ENCODE results near the gene FAT1.

Gene FAT1

DNA sequence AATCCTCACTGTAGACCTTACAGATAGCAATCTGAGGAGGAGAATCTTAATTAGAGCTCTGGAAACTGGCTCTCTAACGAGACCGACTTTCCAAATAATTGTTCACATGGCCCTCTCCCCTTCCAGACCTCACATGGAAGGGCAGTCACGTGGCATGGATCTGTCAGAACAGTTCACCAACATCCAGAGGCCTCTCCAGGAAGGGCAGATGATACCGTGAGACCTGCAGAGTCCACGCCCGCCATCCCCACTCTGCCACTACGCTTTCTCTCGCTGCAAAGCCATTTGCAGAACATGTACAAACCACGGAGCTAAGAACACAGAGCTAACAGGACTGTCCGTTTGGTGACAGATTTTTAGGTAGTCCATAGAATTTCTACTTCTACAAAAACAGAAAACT is 20.7 kb downstream of the FAT1 start:
- Histone ChIP-seq H3K36me3 (ENCODE audit: control insufficient read depth in 2 of 2, insufficient read depth in 1 of 2, low read length in 2 of 2) (peaks cover 0 to 32% of the 10 kb centered on the region in 2 experiments; a peak in 1 of 3 replicates), H3K9me3 (ENCODE audit: control insufficient read depth, insufficient read depth, low read depth, low read length) (no peaks in the 10 kb centered on the region), H3K4me3 (ENCODE audit: low read depth, low read length) (no peak overlapping the region), H3K27ac (ENCODE audit: extremely low read depth, low read depth, low read length) (no peak overlapping the region), H3K4me1 (ENCODE audit: control insufficient read depth, insufficient read depth, low read length) (no peaks in the 10 kb centered on the region)
- ChIA-PET CTCF (no interaction called here), POLR2A (no interaction called here)
- TF ChIP-seq ZNF623 (tag by site-specific recombination; IDR thresholded peaks at IDR 0.05) (no peak), ZFP37 (tag by site-specific recombination; IDR thresholded peaks at IDR 0.05) (no peak), ZNF140 (tag by site-specific recombination; IDR thresholded peaks at IDR 0.05) (no peak), ZNF19 (tag by site-specific recombination; IDR thresholded peaks at IDR 0.05; ENCODE audit: low read depth) (no peak), ZNF792 (tag by site-specific recombination; IDR thresholded peaks at IDR 0.05) (no peak), ZNF521 (tag by site-specific recombination; IDR thresholded peaks at IDR 0.05) (no peak), ZNF324 (tag by site-specific recombination; IDR thresholded peaks at IDR 0.05) (no peak), ZNF121 (tag by site-specific recombination; IDR thresholded peaks at IDR 0.05) (no peak), YY2 (tag by site-specific recombination; IDR thresholded peaks at IDR 0.05) (no peak)
- TF ChIP-seq, protein P1, sequence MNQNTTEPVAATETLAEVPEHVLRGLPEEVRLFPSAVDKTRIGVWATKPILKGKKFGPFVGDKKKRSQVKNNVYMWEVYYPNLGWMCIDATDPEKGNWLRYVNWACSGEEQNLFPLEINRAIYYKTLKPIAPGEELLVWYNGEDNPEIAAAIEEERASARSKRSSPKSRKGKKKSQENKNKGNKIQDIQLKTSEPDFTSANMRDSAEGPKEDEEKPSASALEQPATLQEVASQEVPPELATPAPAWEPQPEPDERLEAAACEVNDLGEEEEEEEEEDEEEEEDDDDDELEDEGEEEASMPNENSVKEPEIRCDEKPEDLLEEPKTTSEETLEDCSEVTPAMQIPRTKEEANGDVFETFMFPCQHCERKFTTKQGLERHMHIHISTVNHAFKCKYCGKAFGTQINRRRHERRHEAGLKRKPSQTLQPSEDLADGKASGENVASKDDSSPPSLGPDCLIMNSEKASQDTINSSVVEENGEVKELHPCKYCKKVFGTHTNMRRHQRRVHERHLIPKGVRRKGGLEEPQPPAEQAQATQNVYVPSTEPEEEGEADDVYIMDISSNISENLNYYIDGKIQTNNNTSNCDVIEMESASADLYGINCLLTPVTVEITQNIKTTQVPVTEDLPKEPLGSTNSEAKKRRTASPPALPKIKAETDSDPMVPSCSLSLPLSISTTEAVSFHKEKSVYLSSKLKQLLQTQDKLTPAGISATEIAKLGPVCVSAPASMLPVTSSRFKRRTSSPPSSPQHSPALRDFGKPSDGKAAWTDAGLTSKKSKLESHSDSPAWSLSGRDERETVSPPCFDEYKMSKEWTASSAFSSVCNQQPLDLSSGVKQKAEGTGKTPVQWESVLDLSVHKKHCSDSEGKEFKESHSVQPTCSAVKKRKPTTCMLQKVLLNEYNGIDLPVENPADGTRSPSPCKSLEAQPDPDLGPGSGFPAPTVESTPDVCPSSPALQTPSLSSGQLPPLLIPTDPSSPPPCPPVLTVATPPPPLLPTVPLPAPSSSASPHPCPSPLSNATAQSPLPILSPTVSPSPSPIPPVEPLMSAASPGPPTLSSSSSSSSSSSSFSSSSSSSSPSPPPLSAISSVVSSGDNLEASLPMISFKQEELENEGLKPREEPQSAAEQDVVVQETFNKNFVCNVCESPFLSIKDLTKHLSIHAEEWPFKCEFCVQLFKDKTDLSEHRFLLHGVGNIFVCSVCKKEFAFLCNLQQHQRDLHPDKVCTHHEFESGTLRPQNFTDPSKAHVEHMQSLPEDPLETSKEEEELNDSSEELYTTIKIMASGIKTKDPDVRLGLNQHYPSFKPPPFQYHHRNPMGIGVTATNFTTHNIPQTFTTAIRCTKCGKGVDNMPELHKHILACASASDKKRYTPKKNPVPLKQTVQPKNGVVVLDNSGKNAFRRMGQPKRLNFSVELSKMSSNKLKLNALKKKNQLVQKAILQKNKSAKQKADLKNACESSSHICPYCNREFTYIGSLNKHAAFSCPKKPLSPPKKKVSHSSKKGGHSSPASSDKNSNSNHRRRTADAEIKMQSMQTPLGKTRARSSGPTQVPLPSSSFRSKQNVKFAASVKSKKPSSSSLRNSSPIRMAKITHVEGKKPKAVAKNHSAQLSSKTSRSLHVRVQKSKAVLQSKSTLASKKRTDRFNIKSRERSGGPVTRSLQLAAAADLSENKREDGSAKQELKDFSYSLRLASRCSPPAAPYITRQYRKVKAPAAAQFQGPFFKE (tag by site-specific recombination; IDR thresholded peaks at IDR 0.05; ENCODE audit: borderline replicate concordance) = no peak
- TF ChIP-seq, protein P2, sequence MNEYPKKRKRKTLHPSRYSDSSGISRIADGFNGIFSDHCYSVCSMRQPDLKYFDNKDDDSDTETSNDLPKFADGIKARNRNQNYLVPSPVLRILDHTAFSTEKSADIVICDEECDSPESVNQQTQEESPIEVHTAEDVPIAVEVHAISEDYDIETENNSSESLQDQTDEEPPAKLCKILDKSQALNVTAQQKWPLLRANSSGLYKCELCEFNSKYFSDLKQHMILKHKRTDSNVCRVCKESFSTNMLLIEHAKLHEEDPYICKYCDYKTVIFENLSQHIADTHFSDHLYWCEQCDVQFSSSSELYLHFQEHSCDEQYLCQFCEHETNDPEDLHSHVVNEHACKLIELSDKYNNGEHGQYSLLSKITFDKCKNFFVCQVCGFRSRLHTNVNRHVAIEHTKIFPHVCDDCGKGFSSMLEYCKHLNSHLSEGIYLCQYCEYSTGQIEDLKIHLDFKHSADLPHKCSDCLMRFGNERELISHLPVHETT (tag by site-specific recombination; IDR thresholded peaks at IDR 0.05) = no peak

DNA sequence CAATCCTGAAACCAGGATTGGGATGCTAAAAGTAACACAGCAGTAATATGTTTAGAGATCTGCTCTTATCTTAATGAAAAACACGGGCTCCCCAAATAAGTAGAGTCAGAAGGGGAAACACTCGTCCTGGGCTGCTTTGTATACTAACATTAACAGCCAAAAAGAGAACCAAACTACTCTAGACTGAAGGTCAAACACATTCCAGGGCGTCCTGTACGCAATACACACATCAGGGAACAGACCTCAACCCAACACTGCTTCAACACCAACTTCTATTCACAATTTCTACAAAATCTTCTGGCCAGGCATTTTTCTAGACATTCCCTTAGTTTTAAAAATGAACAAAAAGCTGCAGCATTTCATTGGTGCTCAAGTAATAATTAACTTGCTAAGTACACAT is 21.4 kb downstream of the FAT1 start:
- CTCF ChIA-PET = no interaction called here
- Histone ChIP-seq H3K4me1 (ENCODE audit: control insufficient read depth, insufficient read depth, low read length) (no peaks in the 10 kb centered on the region), H3K27ac (ENCODE audit: extremely low read depth, low read depth, low read length) (no peak overlapping the region), H3K9me3 (ENCODE audit: control insufficient read depth, insufficient read depth, low read depth, low read length) (no peaks in the 10 kb centered on the region), H3K36me3 (ENCODE audit: control insufficient read depth in 2 of 2, insufficient read depth in 1 of 2, low read length in 2 of 2) (peaks cover 0 to 27% of the 10 kb centered on the region in 2 experiments; a peak in 1 of 3 replicates), H3K4me3 (ENCODE audit: low read depth, low read length) (no peak overlapping the region)
- POLR2A ChIA-PET = no interaction called here
- no peak for TF ChIP-seq ZNF366 (tag by site-specific recombination; conservative IDR thresholded peaks at IDR 0.05)
- TF ChIP-seq MZF1 (tag by site-specific recombination; IDR thresholded peaks at IDR 0.05; ENCODE audit: borderline replicate concordance) = no peak
- TF ChIP-seq REPIN1 (tag by site-specific recombination; IDR thresholded peaks at IDR 0.05; ENCODE audit: low read depth) = no peak
- TF ChIP-seq, protein P3, sequence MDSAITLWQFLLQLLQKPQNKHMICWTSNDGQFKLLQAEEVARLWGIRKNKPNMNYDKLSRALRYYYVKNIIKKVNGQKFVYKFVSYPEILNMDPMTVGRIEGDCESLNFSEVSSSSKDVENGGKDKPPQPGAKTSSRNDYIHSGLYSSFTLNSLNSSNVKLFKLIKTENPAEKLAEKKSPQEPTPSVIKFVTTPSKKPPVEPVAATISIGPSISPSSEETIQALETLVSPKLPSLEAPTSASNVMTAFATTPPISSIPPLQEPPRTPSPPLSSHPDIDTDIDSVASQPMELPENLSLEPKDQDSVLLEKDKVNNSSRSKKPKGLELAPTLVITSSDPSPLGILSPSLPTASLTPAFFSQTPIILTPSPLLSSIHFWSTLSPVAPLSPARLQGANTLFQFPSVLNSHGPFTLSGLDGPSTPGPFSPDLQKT (IDR thresholded peaks at IDR 0.05; ENCODE audit: borderline replicate concordance, low read depth, low read length) = no peak
- no peak for TF ChIP-seq OVOL3 (tag by site-specific recombination; IDR thresholded peaks at IDR 0.05)
- no peak for TF ChIP-seq ZNF274 (IDR thresholded peaks at IDR 0.05; ENCODE audit: low read length)
- TF ChIP-seq ZNF274 (tag by site-specific recombination; IDR thresholded peaks at IDR 0.05; ENCODE audit: borderline replicate concordance) = no peak
- no peak for TF ChIP-seq ZNF548 (tag by site-specific recombination; IDR thresholded peaks at IDR 0.05)
- TF ChIP-seq, protein P4, sequence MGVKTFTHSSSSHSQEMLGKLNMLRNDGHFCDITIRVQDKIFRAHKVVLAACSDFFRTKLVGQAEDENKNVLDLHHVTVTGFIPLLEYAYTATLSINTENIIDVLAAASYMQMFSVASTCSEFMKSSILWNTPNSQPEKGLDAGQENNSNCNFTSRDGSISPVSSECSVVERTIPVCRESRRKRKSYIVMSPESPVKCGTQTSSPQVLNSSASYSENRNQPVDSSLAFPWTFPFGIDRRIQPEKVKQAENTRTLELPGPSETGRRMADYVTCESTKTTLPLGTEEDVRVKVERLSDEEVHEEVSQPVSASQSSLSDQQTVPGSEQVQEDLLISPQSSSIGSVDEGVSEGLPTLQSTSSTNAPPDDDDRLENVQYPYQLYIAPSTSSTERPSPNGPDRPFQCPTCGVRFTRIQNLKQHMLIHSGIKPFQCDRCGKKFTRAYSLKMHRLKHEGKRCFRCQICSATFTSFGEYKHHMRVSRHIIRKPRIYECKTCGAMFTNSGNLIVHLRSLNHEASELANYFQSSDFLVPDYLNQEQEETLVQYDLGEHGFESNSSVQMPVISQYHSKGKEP (tag by site-specific recombination; IDR thresholded peaks at IDR 0.05) = no peak
- no peak for TF ChIP-seq HOXD13 (CRISPR knock-in tag; IDR thresholded peaks at IDR 0.05; ENCODE audit: borderline replicate concordance)
- TF ChIP-seq, protein P5, sequence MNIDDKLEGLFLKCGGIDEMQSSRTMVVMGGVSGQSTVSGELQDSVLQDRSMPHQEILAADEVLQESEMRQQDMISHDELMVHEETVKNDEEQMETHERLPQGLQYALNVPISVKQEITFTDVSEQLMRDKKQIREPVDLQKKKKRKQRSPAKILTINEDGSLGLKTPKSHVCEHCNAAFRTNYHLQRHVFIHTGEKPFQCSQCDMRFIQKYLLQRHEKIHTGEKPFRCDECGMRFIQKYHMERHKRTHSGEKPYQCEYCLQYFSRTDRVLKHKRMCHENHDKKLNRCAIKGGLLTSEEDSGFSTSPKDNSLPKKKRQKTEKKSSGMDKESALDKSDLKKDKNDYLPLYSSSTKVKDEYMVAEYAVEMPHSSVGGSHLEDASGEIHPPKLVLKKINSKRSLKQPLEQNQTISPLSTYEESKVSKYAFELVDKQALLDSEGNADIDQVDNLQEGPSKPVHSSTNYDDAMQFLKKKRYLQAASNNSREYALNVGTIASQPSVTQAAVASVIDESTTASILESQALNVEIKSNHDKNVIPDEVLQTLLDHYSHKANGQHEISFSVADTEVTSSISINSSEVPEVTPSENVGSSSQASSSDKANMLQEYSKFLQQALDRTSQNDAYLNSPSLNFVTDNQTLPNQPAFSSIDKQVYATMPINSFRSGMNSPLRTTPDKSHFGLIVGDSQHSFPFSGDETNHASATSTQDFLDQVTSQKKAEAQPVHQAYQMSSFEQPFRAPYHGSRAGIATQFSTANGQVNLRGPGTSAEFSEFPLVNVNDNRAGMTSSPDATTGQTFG (tag by site-specific recombination; IDR thresholded peaks at IDR 0.05; ENCODE audit: borderline replicate concordance) = no peak
